VCaP (cell line): ENCODE data around the gene CDK16.

Experiments
- H3K27ac ChIP-seq: fragments of 450-650 bp; 2 replicates; pipeline ENCODE4 v1.5.1; 2017
- CTCF ChIP-seq: fragments of 450-650 bp; conservative IDR thresholded peaks from 2 replicates; pipeline ENCODE4 v1.5.1; 2017; ENCODE audit warnings: mild to moderate bottlenecking, moderate library complexity

Gene CDK16

GRCh38 chrX:47226071-47226470 is 7.6 kb downstream of the CDK16 start:
- no peak for TF ChIP-seq CTCF
- H3K27ac ChIP-seq = no peak overlapping the region

GRCh38 chrX:47226531-47227333 is 8.3 kb downstream of the CDK16 start:
- no peak for TF ChIP-seq CTCF

GRCh38 chrX:47227334-47227583 is 8.8 kb downstream of the CDK16 start:
- TF ChIP-seq CTCF = no peak

More at GRCh38 chrX:47226531-47227333, 8.3 kb downstream of the CDK16 start:
- no peak overlapping the region for H3K27ac ChIP-seq

GRCh38 chrX:47228550-47229270 is 10.2 kb downstream of the CDK16 start:
- no peak overlapping the region for H3K27ac ChIP-seq
- TF ChIP-seq CTCF = no peak

More at GRCh38 chrX:47227334-47227583, 8.8 kb downstream of the CDK16 start:
- H3K27ac ChIP-seq = no peak overlapping the region

- no peak overlapping the region for H3K27ac ChIP-seq
- no peak for TF ChIP-seq CTCF
Observed at GRCh38 chrX:47229427-47229826, 10.9 kb downstream of the CDK16 start.

- TF ChIP-seq CTCF = no peak
- H3K27ac ChIP-seq = no peak overlapping the region
Observed at GRCh38 chrX:47230136-47230868, 11.8 kb downstream of the CDK16 start.

- TF ChIP-seq CTCF = no peak
- no peak overlapping the region for H3K27ac ChIP-seq
Observed at GRCh38 chrX:47231167-47231566, 12.7 kb downstream of the CDK16 start.
